Panc1 (cell line): Measurements from ENCODE around the gene TRIM33.

ENCODE experiments used
- CTCF ChIP-seq: fragments of 450-650 bp; IDR thresholded peaks from 2 replicates; pipeline ENCODE4 v1.5.1; 2017; ENCODE audit warnings: mild to moderate bottlenecking
- POLR2AphosphoS5 ChIP-seq: IDR thresholded peaks from 2 replicates; pipeline ENCODE4 v1.6.1; 2012; ENCODE audit warnings: mild to moderate bottlenecking, low read depth, low read length, moderate library complexity

GRCh38 chr1:114479134-114479533 lies 31.9 kb downstream of the TRIM33 start:
- TF ChIP-seq CTCF = no peak
- TF ChIP-seq POLR2AphosphoS5 = no peak
